T-helper 9 cell (primary cell): ENCODE results near the gene HPSE2.

Experiments
- DNase-seq: peaks from one replicate; pipeline ENCODE4 v3.0.0-alpha.2; 2020

HPSE2 gene

DNA sequence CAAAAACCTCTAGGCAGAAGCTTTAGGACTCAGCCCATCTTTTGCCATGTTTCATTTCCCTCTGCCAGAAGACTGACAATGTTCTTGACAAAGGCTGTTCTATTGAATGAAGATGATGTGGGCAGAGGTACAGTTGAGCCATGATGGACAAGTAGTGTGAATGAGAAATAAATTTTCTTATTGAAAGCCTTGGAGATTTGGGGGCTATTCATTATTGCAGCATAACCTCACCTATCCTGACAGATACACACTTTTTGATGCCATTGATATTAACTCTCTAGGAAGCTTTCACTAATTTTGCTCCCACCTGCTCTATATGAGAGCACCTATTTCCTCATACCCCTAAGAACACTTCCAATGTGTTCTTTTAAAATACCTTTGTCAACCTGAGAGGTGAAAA is 752.0 kb downstream of the HPSE2 start:
- no peak for DNase-seq

DNA sequence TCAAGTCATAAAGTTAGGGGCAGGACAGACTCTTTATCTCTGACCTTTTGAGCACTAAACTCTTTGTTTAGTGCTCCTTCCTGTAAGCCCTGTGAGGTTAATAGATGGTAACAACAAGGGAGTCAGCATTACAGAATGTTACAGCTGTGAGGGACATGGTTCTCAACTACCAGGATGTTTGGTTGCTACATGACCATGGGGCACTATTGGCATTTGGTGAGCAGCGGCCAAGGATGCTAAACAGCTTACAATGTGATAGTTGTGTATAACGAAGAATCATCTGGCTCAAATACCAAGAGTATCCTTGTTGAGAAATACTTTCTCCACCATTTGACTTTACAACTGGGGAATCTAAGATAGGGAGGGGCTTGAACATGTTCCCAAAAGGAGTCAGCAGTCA is 753.6 kb downstream of the HPSE2 start:
- no peak for DNase-seq

DNA sequence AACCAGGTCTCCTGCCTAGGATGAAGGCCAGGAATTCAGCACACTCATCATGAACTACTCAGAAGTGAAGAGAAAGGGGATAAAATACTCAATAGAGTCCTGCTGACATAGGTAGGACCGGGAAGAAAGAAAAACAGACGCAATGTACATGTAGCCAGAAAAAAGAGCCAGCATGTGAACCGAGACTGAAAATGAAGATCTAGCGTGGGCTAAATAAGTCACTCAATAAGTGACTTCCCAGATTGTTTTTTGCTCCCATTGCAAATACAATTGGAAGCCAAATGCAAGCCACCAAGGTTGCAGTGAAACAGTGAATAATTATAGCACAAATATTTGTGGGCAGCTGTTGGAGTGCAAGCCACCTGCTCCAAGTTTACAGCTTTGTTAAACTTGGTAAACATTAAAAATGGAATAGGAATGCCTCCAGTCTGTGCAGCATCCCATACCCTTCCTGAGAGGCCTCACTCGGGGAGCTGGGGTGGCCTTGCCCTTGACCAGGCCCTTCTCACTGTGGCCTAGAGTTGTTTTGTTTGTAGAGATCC is 754.2 kb downstream of the HPSE2 start:
- DNase-seq = no peak

DNA sequence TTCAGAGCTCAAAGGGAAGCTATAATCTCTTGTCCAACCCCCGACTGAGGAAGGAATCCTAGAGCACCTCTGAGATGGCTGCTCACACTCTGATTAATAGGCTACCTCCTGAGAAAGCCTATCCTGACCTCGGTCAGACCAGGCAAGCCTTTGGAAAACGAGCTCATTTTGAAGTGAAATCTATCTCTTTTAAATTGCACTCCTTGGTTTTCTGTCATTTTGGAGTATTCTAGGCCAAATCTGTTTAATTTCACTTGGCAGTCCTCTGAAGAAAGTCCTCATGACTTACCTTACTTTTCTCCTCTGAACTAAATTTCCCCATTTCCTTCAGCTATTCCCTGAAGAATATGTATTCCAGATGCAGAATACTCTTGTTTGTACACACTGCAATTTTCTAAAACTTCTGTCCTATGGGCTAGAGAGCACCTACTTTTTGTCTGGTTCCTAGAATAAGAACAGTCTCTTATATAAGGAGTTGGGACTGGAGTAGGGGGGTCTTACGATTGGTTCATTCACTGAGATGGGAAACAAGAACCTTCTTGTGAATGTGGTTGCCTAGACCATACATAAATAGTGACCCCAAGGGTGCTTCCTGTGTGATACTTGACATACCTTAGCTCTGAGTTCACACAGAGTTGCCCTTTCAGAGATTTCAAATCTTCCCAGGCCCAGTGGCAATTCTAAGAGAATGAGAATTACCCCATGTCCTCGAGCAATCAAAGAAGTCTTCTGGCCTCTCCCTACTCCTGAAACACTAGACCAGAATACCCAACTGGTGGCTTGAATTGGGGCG is 757.0 kb downstream of the HPSE2 start:
- no peak for DNase-seq

DNA sequence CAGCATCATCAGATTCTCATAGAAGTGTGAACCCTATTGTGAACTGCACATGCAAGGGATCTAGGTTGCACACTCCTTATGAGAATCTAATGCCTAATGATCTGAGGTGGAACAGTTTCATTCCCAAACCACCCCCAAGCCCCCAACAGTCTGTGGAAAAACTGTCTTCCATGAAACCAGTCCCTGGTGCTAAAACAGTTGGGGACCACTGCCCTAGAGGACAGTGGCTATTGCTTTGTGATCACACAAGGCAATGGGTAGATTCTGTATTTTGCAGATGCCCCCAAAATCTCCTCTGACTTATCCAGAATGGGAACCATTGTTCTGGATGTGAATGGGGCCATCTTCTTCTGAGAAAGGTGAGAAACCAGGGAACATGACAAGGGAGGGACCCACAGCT is 757.8 kb downstream of the HPSE2 start:
- DNase-seq = no peak

DNA sequence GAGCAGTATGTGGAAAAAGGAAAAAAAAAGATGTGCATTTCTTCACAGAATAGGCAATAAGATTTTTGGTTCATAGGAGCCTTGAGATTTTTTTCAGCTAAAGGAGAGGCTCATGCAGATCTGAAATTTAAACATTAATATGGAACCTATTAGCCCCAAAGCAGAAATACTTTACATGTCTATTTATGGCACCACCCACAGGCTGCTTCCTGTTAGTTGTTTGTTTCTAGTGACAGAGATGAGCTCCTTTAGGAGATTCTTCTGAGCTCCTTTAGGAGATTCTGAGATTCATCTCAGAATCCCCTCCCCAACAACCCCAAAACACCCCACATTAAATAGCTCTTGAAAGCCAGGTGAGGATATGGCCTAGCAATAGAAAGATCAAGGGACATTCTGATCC is 761.0 kb downstream of the HPSE2 start:
- DNase-seq = no peak

DNA sequence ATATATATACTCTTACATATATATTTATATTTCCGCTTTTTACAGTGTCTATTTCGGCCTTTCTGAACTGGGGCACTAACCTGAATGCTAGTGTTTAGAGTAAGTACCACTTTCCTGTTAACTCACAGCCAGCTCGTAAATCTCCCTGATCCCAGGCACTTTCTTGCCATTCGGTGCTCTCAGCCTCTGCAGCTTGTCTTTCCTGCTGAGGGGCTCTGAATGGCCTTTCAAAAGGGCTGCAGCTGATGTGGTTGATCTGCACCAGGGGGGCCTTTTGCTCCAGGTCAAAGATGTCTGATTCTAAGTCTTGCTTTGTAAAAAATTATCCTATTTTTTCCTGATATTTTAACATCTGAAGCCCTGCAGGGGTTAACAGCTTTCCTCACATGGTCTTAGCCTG is 763.5 kb downstream of the HPSE2 start:
- DNase-seq = no peak

DNA sequence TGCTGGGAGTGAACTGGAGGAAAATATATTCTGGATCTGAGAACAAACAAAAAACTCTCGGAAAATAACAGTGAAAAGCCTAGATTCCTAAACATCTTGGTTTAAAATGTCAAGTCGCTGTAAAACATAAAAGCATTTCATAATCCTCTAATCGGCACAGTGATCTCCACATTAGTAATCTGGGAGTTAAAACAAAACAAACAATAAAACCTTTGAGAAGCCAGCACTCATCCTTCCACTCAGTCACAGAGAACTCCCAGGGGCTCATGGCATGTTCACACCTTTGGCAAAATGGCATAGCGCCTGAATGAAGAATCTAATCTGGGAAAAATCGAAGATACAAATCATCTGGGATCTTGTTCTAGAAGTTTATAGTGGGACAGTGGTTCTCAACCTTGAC is 764.8 kb downstream of the HPSE2 start:
- DNase-seq = no peak

DNA sequence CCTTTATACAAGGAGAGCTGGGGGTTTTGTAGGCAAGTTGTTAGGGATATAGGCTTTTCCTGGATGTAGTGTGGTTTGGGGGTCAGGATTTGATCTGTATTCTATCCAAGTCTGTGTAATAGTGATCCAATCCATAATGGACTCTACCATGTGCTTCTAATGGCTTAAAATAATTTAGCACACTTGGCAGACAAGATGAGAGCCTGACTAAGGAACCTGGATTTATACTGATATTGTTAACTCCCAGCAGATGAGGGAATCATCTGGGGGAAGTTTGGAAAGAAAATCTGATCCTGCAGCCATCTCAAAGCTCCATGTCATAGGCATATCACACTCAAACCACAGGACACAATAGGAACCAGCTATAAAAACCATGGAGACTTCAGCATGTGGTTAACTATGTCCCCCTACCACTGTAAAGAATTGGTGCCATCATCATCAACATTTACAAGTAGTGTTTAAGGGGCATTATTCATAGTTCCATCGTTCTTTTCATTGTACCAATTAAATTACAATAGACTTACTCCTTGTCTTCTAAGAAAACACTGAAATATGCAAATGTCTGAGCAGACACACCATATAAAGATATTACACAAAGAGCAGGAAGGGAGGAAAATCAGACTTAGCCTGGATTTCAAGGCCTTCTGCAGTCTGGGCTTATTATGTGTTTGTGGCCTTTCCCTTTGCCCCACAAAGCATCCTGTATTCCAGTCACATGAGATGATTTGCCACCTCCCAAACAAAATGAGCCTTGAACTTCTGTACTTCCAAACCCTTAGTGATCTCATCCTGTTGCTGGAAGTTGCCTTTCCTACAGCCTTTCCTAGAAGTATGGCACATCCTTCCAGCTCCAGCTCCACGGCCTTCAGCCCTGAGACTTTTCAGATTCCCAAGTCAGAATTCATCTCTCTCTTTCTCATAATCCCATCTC is 766.4 kb downstream of the HPSE2 start:
- no peak for DNase-seq

DNA sequence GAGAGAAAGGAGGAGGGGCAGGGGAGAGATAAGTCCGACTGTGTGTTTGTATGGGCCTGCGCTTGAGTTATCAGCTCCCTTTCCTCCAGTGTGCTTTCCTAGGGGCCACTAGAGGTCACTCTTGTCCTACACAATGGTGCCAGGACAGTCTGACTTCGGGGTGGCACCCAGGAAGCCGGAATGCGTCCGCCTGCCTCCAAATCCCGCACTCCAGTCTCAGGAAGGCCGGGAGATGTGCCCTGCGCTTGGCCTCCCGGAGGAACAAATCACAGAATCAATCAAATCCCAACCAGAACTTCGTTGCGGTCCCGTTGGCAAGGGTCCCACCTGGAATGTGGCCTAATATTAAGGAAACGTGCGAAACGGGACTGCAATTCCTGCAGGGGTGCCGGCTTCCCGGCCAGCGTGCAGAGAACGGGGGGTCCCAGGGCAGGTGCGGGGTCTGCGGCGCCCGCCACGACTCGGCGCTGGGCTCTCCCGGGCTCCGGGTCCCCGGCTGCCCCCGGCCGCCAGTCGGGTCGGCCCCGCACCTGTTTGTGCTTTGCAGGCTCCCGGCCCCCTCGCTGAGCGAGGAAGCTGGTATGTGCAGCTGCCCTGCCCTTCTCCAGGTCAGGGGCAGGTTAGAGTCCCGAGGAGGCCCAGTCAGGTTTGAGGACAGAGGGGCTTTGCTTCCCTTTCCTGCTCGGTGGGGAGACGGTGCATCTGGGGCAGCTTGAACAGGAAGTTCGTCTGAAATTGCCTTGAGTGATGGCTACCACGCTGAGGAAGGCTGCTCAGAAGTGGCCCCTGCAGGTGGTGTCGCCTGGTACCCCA is 767.9 kb downstream of the HPSE2 start:
- peak; percentile 45 for DNase-seq

DNA sequence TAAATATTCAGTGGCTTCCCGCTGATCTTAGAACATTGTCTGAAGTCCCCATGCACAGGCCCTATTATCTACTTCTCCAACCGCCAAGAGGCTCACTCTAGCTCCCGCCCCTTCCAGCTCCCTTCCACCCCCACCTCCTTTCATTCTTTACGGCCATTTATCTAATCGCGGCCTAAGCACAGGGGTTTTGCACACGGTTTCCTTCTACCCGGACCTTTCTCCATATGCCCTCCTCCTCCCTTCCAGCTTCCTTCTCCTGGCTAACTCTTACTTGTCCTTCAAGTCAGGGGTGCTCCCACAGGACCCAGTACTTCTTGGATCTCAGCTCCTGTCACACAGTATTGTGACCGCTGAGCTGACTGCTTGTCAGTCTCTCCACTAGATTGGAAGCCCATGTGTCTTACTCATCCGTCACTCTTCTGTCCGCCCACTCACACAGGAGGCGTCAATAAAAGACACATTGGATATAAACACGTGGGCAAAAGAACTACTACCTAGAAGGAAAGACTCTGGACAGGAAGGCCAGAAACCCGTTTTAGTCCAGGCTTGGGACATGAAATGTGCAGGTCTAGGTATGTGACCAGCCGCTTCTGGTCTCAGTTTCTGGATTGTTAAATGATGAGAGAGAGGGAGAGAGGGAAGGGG is 768.7 kb downstream of the HPSE2 start:
- no peak for DNase-seq

DNA sequence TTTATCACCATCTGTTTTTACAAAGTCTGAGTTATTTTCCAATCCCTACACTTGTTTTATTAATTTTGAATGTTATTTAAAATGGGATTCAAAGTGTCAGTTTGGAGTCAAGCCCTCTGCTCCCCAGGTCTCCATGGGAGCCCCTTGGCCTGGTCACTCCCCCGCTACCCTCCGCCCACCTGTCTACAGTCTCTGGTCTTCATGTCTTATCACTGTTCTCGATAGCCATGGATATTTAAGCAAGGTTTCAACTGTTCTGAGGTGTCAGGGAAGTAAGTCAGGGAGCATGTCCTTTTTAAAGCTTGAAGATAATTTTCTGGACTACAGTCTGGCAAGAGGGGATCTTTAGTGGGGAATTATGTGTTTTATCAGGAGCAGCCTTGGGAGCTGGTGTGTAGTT is 769.8 kb downstream of the HPSE2 start:
- no peak for DNase-seq

DNA sequence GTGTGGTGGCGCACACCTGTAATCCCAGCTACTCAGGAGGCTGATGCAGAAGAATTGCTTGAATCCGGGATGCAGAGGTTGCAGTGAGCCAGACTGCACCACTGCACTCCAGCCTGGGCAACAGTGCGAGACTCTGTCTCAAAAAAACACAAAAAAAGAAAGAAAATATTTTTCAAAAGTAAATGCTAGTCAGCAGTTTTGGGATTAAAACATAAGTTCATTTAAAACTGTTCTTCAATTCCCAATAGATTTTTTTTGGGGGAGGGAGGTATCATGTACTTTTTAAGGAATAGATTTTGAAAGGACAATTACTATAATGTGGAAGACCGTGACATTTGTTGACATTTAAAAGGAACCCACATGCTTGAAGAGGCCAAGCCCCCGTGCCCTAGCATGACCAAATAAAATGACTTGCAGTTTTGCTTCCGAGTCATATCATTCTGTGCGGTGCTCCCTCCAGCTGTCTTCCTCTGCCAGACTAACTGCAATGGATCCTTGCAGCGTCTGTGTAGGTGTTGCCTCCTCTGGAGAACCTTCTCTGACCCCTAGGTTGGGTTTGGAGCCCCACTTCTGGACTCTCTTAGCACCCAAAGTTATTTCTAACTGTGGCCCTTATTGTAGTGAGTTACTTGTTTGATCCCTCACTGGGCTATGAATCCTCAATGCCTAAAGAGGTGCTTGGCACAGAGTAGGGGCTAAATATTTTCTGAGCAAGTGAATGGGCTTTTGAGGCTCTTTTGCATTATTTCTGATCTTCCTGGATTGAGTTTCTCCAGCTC is 771.5 kb downstream of the HPSE2 start:
- DNase-seq = no peak

DNA sequence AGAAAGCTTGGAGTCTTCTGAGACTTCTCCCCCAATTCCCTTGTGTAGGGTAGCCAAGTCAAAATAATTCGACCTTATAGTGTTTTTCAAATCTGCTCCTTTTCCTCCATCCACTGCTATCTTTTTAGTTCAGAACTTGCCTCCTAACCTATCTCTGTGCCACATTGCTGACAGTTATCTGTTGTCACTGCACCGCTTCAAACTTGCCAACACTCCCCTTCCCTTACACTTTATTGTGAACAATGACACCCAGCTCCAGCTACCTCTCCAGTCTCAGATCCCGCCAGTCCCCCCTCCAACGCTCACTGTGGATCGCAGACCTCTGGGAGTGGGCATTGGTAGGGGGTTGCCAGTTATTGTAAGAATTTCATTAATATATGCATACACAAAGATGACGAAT is 772.6 kb downstream of the HPSE2 start:
- DNase-seq = no peak

DNA sequence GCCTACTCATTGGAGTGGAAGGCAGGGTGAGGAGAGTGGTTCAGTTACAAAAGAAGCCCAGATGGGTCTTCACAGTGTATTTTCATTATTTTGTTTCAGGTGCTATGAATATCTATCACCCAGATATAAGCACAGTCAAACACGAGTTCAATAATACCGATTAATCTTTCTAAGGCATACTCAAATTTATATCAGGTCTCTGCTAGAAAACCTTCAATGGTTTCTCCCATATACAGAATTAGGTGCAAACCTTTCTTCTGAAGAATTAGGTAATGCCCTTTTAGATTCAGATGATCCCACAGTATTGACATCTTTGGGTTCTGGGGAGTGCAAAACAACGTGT is 774.2 kb downstream of the HPSE2 start:
- DNase-seq = no peak

DNA sequence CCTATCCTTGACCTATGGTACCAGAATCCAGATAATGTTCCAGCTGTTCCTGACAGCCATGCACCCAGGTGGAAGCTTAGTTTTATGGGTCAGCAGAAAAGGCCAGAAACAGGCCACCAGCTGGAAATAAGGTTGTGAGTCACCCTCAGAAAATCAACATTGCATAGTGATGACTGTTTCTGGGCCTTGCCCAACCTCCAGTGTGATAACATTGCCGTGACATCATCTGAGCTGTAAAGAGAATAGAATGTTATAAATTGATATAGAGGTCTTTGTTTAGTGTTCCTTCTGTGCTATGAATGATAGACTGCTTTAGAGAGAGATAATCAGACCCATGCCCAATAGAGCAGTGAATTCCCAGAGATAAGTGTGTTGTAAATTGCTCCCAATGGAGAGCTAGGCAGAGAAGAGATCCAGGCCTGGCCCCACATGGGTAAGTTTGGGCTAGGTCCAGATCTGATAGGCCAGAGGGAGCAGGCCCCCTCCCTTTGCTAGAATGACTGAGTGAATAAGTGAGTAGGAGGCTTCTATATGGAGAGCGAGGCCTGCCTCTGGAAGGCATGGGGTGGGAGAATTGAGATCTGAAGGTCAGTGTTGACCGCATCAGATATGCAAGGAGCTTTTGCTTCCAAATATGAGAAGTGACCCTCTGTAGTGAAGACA is 774.7 kb downstream of the HPSE2 start:
- no peak for DNase-seq

DNA sequence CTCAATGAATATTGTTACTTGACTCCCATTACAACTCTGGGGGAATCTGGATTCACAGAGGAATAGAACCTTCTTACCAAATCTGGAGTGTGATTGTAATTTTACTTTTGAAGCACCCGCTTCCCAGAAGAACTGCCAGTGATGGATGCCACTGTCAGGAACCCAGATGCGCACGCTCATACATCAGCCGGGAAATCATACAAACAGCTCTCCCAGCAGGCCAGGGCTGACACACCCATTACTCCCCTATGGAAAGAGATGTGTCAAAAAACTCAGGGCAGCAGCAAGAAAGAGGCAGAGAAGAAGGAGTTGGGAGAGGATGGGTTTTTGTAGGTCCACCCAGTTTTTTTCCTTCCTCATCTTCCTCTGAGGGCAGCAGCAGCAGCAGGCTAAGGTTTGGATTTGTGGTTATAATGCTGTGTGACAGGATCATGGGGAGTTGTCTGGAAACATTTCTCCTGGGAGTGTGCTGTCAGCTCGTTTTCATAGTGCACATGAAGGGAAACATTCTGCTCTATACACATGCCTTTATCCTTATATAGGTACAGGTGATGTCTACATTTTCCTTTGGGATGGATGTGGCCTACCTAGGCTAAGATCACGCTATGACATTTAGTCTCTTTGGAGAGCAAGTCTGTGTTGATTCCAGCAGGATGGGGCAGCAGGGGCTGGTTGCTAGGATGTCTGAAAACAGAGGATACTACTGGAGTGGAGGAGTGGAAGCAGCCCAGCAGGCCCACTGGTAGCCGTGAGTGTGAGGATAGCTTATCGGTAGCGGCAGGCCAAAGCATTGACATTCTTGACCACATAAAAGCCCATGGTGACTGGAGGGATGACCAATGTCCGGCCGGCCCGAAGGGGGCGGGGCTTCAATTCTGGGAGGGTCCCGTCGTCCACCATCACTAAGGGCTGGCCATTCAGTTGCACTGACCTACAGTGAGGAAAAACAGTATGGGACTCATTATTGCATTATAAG is 776.6 kb downstream of the HPSE2 start:
- no peak for DNase-seq

DNA sequence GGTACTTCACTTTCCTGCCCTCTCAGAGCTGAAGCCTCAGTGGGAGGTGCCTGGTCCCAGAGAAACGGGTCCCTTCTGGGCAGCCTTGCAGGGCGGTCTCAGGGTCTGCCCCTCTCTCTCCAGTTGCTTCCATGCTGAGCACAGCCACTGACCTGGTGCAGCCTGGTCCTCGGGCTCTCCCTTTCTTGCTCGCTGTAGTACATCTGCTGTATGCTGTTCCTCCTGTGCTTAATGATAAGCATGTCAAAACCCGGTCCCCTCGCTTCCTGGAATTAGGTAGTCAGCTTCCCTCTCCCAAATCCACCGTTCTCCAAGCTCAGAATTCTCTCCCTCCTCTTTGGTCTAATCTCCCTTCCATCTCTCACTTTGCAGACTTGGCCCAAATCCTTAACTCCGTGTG is 777.9 kb downstream of the HPSE2 start:
- no peak for DNase-seq

DNA sequence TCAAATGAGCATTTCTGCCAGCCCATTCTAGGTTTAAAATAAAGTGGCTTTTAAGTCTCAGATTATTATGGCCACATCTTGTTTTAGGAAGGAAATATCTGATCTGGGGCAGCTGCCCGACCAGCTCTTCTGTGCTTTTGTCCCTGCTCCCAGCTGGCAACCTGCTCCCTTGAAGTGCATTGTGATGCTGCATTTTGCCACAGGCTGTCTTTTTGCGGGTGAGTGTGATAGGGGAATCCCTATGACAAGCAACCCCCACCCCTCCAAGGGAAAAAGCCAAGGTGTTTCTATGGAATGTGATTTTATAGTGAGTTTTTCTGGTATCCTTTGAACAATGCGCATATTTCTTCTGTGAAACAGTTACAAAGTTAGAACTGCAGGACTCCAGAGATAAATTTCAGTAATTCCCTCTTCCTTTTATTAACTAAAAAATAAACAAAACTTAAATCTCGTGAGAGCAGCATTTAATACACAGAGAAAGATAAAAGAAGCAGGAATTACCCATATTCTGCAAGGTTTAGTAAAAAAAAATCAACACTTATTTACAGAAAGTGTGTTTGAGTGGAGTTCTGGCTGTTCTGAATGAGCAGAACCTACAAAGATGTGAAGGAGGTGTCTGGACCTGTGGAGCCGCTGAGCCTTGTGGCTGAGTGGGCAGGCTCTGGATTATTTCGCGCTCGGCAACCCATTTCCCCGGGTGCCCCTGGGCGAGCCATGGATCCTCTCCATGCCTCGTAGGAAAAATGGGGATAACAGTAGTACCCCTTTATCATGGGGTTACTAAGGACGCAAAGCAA is 778.8 kb downstream of the HPSE2 start:
- DNase-seq = no peak
